OCI-LY7 (cell line): ENCODE results near the gene OAS3. TPM values are rescaled to one million over a fixed set of nuclear protein-coding genes. Genes with fewer than 3 reads are reported as not detected.

ENCODE experiments used
- BruUV-seq: library from RNA; stranded (reverse); fragments of 400-500 nt; replicated peaks from 2 replicates; lab custom pipeline; 2021; lab: Mats Ljungman, UMichigan
- CTCF ChIA-PET: fragments of 300-600 bp; sonication (Branson Sonifier 250); formaldehyde crosslinking; loops from one replicate; lab custom pipeline; 2022; ENCODE audit warnings: antibody characterized with exemption; ENCODE audit not compliant: unreplicated experiment; lab: Charles Lee
- POLR2A ChIA-PET: fragments of 300-600 bp; sonication (Branson Sonifier 250); formaldehyde crosslinking; loops from one replicate; lab custom pipeline; 2022; ENCODE audit warnings: antibody characterized with exemption; lab: Charles Lee
- DNase-seq: peaks from one replicate; pipeline ENCODE4 v3.0.0-alpha.2; 2015; ENCODE audit warnings: low spot score
- H2AFZ ChIP-seq: fragments of 200-600 bp; sonication (generic), shearing (Covaris generic); 2 replicates; pipeline ENCODE4 v1.6.1; 2014; ENCODE audit warnings: mild to moderate bottlenecking, antibody characterized with exemption, low read length, moderate library complexity
- H3K27ac ChIP-seq: fragments of 200-600 bp; sonication (generic); 2 replicates; pipeline ENCODE4 v1.5.1; 2014; ENCODE audit warnings: mixed run types, low read depth, mild to moderate bottlenecking, moderate library complexity, low read length, inconsistent platforms; ENCODE audit not compliant: poor library complexity, severe bottlenecking
- H3K36me3 ChIP-seq: fragments of 200-600 bp; sonication (generic); 2 replicates; pipeline ENCODE4 v1.6.1; 2014; ENCODE audit warnings: mild to moderate bottlenecking, antibody characterized with exemption, low read length, moderate library complexity, mixed read lengths; ENCODE audit not compliant: insufficient read depth
- H3K4me1 ChIP-seq: fragments of 200-600 bp; sonication (generic); 2 replicates; pipeline ENCODE4 v1.5.1; 2014; ENCODE audit warnings: mild to moderate bottlenecking, low read length; ENCODE audit not compliant: insufficient read depth, poor library complexity, severe bottlenecking
- H3K4me2 ChIP-seq: fragments of 200-600 bp; sonication (generic); 2 replicates; pipeline ENCODE4 v1.6.1; 2014; ENCODE audit warnings: mild to moderate bottlenecking, low read length
- H3K4me3 ChIP-seq: fragments of 200-600 bp; sonication (generic); 2 replicates; pipeline ENCODE4 v1.5.1; 2014; ENCODE audit warnings: mild to moderate bottlenecking, low read depth, low read length; ENCODE audit not compliant: poor library complexity, severe bottlenecking
- H3K79me2 ChIP-seq: fragments of 200-600 bp; sonication (generic); 2 replicates; pipeline ENCODE4 v1.6.1; 2016; ENCODE audit warnings: low read depth, mild to moderate bottlenecking, low read length, moderate library complexity, mixed read lengths; ENCODE audit not compliant: insufficient read depth
- H3K9me2 ChIP-seq: fragments of 200-600 bp; sonication (generic); 2 replicates; pipeline ENCODE4 v1.6.1; 2016; ENCODE audit warnings: mild to moderate bottlenecking, low read length, mixed read lengths; ENCODE audit not compliant: insufficient read depth
- H3K9me3 ChIP-seq: fragments of 200-600 bp; sonication (generic); 2 replicates; pipeline ENCODE4 v1.6.1; 2014; ENCODE audit warnings: mild to moderate bottlenecking, mixed run types, low read length, mixed read lengths
- H4K20me1 ChIP-seq: fragments of 200-600 bp; sonication (generic); 2 replicates; pipeline ENCODE4 v1.6.1; 2014; ENCODE audit warnings: mild to moderate bottlenecking, antibody characterized with exemption, low read length, moderate library complexity, mixed read lengths; ENCODE audit not compliant: insufficient read depth
- CTCF ChIP-seq: fragments of 200-600 bp; sonication (generic); conservative IDR thresholded peaks from 2 replicates; pipeline ENCODE4 v1.5.1; 2014; ENCODE audit warnings: mild to moderate bottlenecking, antibody characterized with exemption, low read length, moderate library complexity, mixed read lengths
- EZH2phosphoT487 ChIP-seq: fragments of 200-600 bp; sonication (generic); IDR thresholded peaks from 2 replicates; pipeline ENCODE4 v1.6.1; 2018; ENCODE audit warnings: low read depth, borderline replicate concordance, mild to moderate bottlenecking, mixed run types, antibody characterized with exemption, low read length, moderate library complexity, mixed read lengths
- intact Hi-C: fragments of 100-400 bp; cut with micrococcal nuclease; formaldehyde crosslinking; loops from one replicate; pipeline ENCODE4 v1.10.0; 2022; ENCODE audit not compliant: unreplicated experiment
- total RNA-seq, 2 experiments: library from RNA; depleted of rRNA in 1 of 2; stranded (reverse); fragments of >200 nt in 1 of 2; shearing (Covaris generic) in 1 of 2; gene quantifications; 2 replicates each; pipeline ENCODE4 v1.2.3, GENCODE V29; 2014 to 2022

The OAS3 gene
- total RNA-seq, 2 experiments from 2014 or later, result 0.79 to 9.2 TPM

- Histone ChIP-seq H3K79me2 (no peaks in the 10 kb centered on the region), H3K4me2 (no peak overlapping the region), H3K4me1 (no peaks in the 10 kb centered on the region), H2AFZ (no peak overlapping the region), H4K20me1 (no peaks in the 10 kb centered on the region), H3K9me2 (no peaks in the 10 kb centered on the region), H3K36me3 (peaks cover 72% of the 10 kb centered on the region), H3K9me3 (peaks cover 14% of the 10 kb centered on the region; the same call in 1 of the 2 replicates), H3K4me3 (no peak overlapping the region), H3K27ac (no peak overlapping the region)
- no peak for DNase-seq
- intact Hi-C loops, result no loop called here
- ChIA-PET CTCF (no interaction called here), POLR2A (interaction anchor here (0.8 kb wide), 1 partner anchor 19 kb away, joined by 3 read pairs; no protein-coding TSS in a partner anchor)
- TF ChIP-seq EZH2phosphoT487, result no peak
- no peak for TF ChIP-seq CTCF
- no TSS peak for BruUV-seq
Observed at GRCh38 chr12:113010701-113011100, 72.4 kb downstream of the OAS3 start.

DNA sequence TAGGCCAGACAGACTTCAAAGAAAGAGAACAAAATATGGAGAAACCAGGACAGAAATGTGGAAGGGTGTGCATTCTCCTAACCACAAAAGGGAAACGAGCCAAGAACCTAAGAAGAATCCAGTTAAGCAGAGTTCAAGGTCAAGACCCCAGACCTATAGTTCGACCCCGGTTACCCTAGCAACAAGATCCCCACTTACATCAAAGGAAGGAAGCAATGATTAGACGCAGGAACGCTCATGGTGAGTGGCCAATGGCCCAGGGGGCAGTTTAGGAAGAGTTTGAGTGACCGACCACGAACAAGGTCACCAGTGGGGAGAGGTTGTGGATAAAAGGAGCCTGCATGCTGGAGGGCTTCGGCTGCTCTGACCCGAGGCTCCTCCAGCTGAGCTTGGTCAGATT is 76.3 kb downstream of the OAS3 start:
- peaks cover 14% of the 10 kb centered on the region; the same call in 1 of the 2 replicates for H3K9me3 ChIP-seq
- TF ChIP-seq CTCF (no peak), EZH2phosphoT487 (no peak)
- intact Hi-C loops, result no loop called here
- H3K79me2 ChIP-seq, result no peaks in the 10 kb centered on the region
- no peak overlapping the region for H3K4me3 ChIP-seq
- peaks cover 35% of the 10 kb centered on the region for H3K36me3 ChIP-seq
- H4K20me1 ChIP-seq, result no peaks in the 10 kb centered on the region
- H3K9me2 ChIP-seq, result no peaks in the 10 kb centered on the region
- H3K4me1 ChIP-seq, result no peaks in the 10 kb centered on the region
- no peak overlapping the region for H2AFZ ChIP-seq
- DNase-seq, result no peak
- H3K27ac ChIP-seq, result no peak overlapping the region
- CTCF ChIA-PET, result no interaction called here
- H3K4me2 ChIP-seq, result no peak overlapping the region
- POLR2A ChIA-PET, result interaction anchor here (1.0 kb wide), 1 partner anchor 37 kb away, joined by 3 read pairs; no protein-coding TSS in a partner anchor
- no TSS peak for BruUV-seq

DNA sequence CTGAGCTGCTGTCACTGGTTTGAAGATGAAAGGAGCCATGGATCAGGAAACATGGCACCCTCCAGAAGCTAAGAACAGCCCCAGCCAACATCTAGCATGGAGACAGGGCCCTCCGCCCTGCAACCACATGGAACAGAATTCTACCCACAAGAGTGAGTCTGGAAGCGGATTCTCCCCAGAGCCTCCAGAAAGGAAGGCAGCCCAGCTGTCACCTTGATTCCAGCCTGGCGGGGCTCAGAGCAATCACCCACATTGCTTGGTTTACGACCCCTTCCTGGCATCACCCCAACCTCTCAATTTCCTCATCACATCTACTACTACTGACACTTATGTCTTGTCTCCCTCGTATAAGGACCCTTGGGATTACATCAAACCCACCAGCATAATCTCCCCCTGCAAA is 78.5 kb downstream of the OAS3 start:
- Histone ChIP-seq H3K4me3 (no peak overlapping the region), H3K4me2 (no peak overlapping the region), H3K36me3 (peaks cover 13% of the 10 kb centered on the region), H3K27ac (no peak overlapping the region), H3K9me3 (peaks cover 1% of the 10 kb centered on the region; the same call in 1 of the 2 replicates), H3K9me2 (no peaks in the 10 kb centered on the region), H3K79me2 (no peaks in the 10 kb centered on the region), H4K20me1 (no peaks in the 10 kb centered on the region), H2AFZ (no peak overlapping the region), H3K4me1 (no peaks in the 10 kb centered on the region)
- ChIA-PET POLR2A (interaction anchor here (1.2 kb wide), 1 partner anchor 24 kb away, joined by 7 read pairs; no protein-coding TSS in a partner anchor), CTCF (no interaction called here)
- intact Hi-C loops, result no loop called here
- DNase-seq, result no peak
- BruUV-seq, result no TSS peak
- TF ChIP-seq CTCF (no peak), EZH2phosphoT487 (no peak)
